CD4-positive, CD25-positive, alpha-beta regulatory T cell (primary cell): ENCODE data around the gene ACKR2. TPM values are rescaled to one million over a fixed set of nuclear protein-coding genes. Genes with fewer than 3 reads are reported as not detected.

Experiments used
- ATAC-seq, 2 donors: fragments of 150-1000 bp; cut with Tn5 transposase; one replicate each; pipeline ENCODE4 v1.10.0; 2021; ENCODE audit warnings: low read depth in 2 of 2, moderate number of reproducible peaks in 2 of 2, moderate library complexity in 1 of 2
- DNase-seq, 3 donors: peaks; one replicate each; pipeline versions ENCODE4 v3.0.0 to v3.0.0-alpha.2; 2012 to 2022; ENCODE audit warnings: mixed read lengths in 1 of 3
- H3K27ac ChIP-seq: one replicate; pipeline ENCODE4 v1.7.0; 2013; ENCODE audit warnings: mild to moderate bottlenecking, low read length; ENCODE audit not compliant: insufficient read depth, poor library complexity, severe bottlenecking
- H3K27me3 ChIP-seq: one replicate; pipeline ENCODE4 v1.7.0; 2013; ENCODE audit warnings: low read length; ENCODE audit not compliant: control insufficient read depth, insufficient read depth
- H3K36me3 ChIP-seq: one replicate; pipeline ENCODE4 v1.7.0; 2013; ENCODE audit warnings: mild to moderate bottlenecking, low read length, moderate library complexity; ENCODE audit not compliant: control insufficient read depth, insufficient read depth
- H3K4me1 ChIP-seq: 2 replicates; pipeline ENCODE4 v1.7.0; 2013; ENCODE audit warnings: mild to moderate bottlenecking, low read length; ENCODE audit not compliant: insufficient read depth, control insufficient read depth, poor library complexity, severe bottlenecking
- H3K4me3 ChIP-seq: one replicate; pipeline ENCODE4 v1.7.0; 2013; ENCODE audit warnings: low read depth, mild to moderate bottlenecking, low read length, moderate library complexity
- H3K9me3 ChIP-seq, 2 experiments: 1 replicate in 1 of 2; 2 replicates in 1 of 2; pipeline ENCODE4 v1.7.0; 2013; ENCODE audit warnings: low read length in 2 of 2, mild to moderate bottlenecking in 1 of 2, moderate library complexity in 1 of 2; ENCODE audit not compliant: control insufficient read depth in 2 of 2
- H3K27ac Mint-ChIP-seq, 3 donors: one replicate each; pipeline ENCODE4 v1.8.0; 2020 to 2022; ENCODE audit warnings: mild to moderate bottlenecking in 3 of 3, mixed read lengths in 3 of 3, moderate library complexity in 2 of 3
- H3K27me3 Mint-ChIP-seq: one replicate; pipeline ENCODE4 v1.8.0; 2022; ENCODE audit warnings: mild to moderate bottlenecking, mixed read lengths
- H3K36me3 Mint-ChIP-seq: one replicate; pipeline ENCODE4 v1.8.0; 2020; ENCODE audit warnings: mixed read lengths
- H3K4me1 Mint-ChIP-seq, 4 donors: one replicate each; pipeline ENCODE4 v1.8.0; 2020 to 2022; ENCODE audit warnings: mixed read lengths in 4 of 4, mild to moderate bottlenecking in 1 of 4
- H3K4me3 Mint-ChIP-seq, 4 donors: one replicate each; pipeline ENCODE4 v1.8.0; 2020 to 2022; ENCODE audit warnings: mild to moderate bottlenecking in 4 of 4, mixed read lengths in 4 of 4, moderate library complexity in 3 of 4
- H3K9me3 Mint-ChIP-seq, 7 donors: one replicate each; pipeline ENCODE4 v1.8.0; 2020 to 2022; ENCODE audit warnings: mixed read lengths in 7 of 7, mild to moderate bottlenecking in 3 of 7, moderate library complexity in 2 of 7
- polyA plus RNA-seq, 4 donors: library from polyadenylated mRNA; unstranded; fragments of 300-500 nt; fragmentation: Illumina TruSeq; gene quantifications; one replicate each; pipeline ENCODE4 v1.2.3, GENCODE V29; 2021
- total RNA-seq: library from RNA; stranded (reverse); gene quantifications from one replicate; pipeline ENCODE4 v1.2.3, GENCODE V29; 2022

The ACKR2 gene
- total and polyA plus RNA-seq, 5 donors from 2014 or later = 0.29 to 0.35 TPM; not detected in 3

GRCh38 chr3:42853739-42854302 is 44.6 kb downstream of the ACKR2 start:
- ATAC-seq (no peak), DNase-seq (no peak)
- no peak overlapping the region for H3K27ac ChIP-seq
- H3K9me3 Mint-ChIP-seq = peaks cover 0 to 2% (median 0%) of the 10 kb centered on the region in 7 donors
- H3K27me3 ChIP-seq = no peaks in the 10 kb centered on the region
- H3K36me3 ChIP-seq = no peaks in the 10 kb centered on the region
- peaks cover 5% of the 10 kb centered on the region for H3K36me3 Mint-ChIP-seq
- no peak overlapping the region for H3K4me3 Mint-ChIP-seq
- H3K9me3 ChIP-seq = no peaks in the 10 kb centered on the region
- H3K4me1 Mint-ChIP-seq = no peaks in the 10 kb centered on the region
- no peak overlapping the region for H3K27ac Mint-ChIP-seq
- peaks cover 23% of the 10 kb centered on the region for H3K27me3 Mint-ChIP-seq
- H3K4me3 ChIP-seq = no peak overlapping the region
- H3K4me1 ChIP-seq = no peaks in the 10 kb centered on the region

GRCh38 chr3:42855219-42855546 is 45.9 kb downstream of the ACKR2 start:
- Histone ChIP-seq H3K27me3 (no peaks in the 10 kb centered on the region), H3K4me3 (no peak overlapping the region), H3K9me3 (no peaks in the 10 kb centered on the region), H3K4me1 (no peaks in the 10 kb centered on the region), H3K36me3 (no peaks in the 10 kb centered on the region), H3K27ac (no peak overlapping the region)
- Mint-ChIP-seq H3K27me3 (peaks cover 32% of the 10 kb centered on the region), H3K27ac (no peak overlapping the region), H3K4me3 (no peak overlapping the region), H3K36me3 (peaks cover 5% of the 10 kb centered on the region), H3K4me1 (no peaks in the 10 kb centered on the region), H3K9me3 (peaks cover 0 to 2% (median 0%) of the 10 kb centered on the region in 7 donors)
- ATAC-seq (no peak), DNase-seq (no peak)

- Histone ChIP-seq H3K4me3 (no peak overlapping the region), H3K4me1 (no peaks in the 10 kb centered on the region), H3K27ac (no peak overlapping the region), H3K27me3 (no peaks in the 10 kb centered on the region), H3K36me3 (no peaks in the 10 kb centered on the region), H3K9me3 (no peaks in the 10 kb centered on the region)
- ATAC-seq (no peak), DNase-seq (no peak)
- Mint-ChIP-seq H3K4me3 (no peak overlapping the region), H3K36me3 (peaks cover 5% of the 10 kb centered on the region), H3K4me1 (no peaks in the 10 kb centered on the region), H3K9me3 (peaks cover 0 to 2% (median 0%) of the 10 kb centered on the region in 7 donors), H3K27me3 (peaks cover 37% of the 10 kb centered on the region), H3K27ac (no peak overlapping the region)
Observed at GRCh38 chr3:42855547-42856380, 46.5 kb downstream of the ACKR2 start.

GRCh38 chr3:42856544-42856943 is 47.3 kb downstream of the ACKR2 start:
- Mint-ChIP-seq H3K36me3 (peaks cover 5% of the 10 kb centered on the region), H3K27me3 (peaks cover 43% of the 10 kb centered on the region), H3K27ac (no peak overlapping the region), H3K4me1 (no peaks in the 10 kb centered on the region), H3K9me3 (peaks cover 0 to 3% (median 0%) of the 10 kb centered on the region in 7 donors), H3K4me3 (no peak overlapping the region)
- Histone ChIP-seq H3K4me3 (no peak overlapping the region), H3K36me3 (no peaks in the 10 kb centered on the region), H3K4me1 (no peaks in the 10 kb centered on the region), H3K27me3 (no peaks in the 10 kb centered on the region), H3K27ac (no peak overlapping the region), H3K9me3 (no peaks in the 10 kb centered on the region)
- DNase-seq (no peak), ATAC-seq (no peak)

- no peaks in the 10 kb centered on the region for H3K36me3 Mint-ChIP-seq
- H3K27ac Mint-ChIP-seq = no peak overlapping the region
- Histone ChIP-seq H3K36me3 (no peaks in the 10 kb centered on the region), H3K27me3 (no peaks in the 10 kb centered on the region), H3K4me1 (no peaks in the 10 kb centered on the region), H3K4me3 (no peak overlapping the region), H3K27ac (no peak overlapping the region), H3K9me3 (no peaks in the 10 kb centered on the region)
- ATAC-seq (no peak), DNase-seq (no peak)
- H3K4me1 Mint-ChIP-seq = no peaks in the 10 kb centered on the region
- no peak overlapping the region for H3K4me3 Mint-ChIP-seq
- H3K9me3 Mint-ChIP-seq = peaks cover 0 to 3% (median 0%) of the 10 kb centered on the region in 7 donors
- H3K27me3 Mint-ChIP-seq = peaks cover 34% of the 10 kb centered on the region
Observed at GRCh38 chr3:42864321-42864950, 55.2 kb downstream of the ACKR2 start.

- H3K9me3 ChIP-seq = no peaks in the 10 kb centered on the region
- no peak overlapping the region for H3K27ac ChIP-seq
- no peaks in the 10 kb centered on the region for H3K36me3 Mint-ChIP-seq
- no peak overlapping the region for H3K4me3 ChIP-seq
- no peak overlapping the region for H3K27ac Mint-ChIP-seq
- ATAC-seq (no peak), DNase-seq (no peak)
- no peak overlapping the region for H3K4me3 Mint-ChIP-seq
- H3K27me3 Mint-ChIP-seq = peaks cover 26% of the 10 kb centered on the region
- no peaks in the 10 kb centered on the region for H3K36me3 ChIP-seq
- H3K27me3 ChIP-seq = no peaks in the 10 kb centered on the region
- H3K4me1 ChIP-seq = no peaks in the 10 kb centered on the region
- peaks cover 0 to 3% (median 0%) of the 10 kb centered on the region in 7 donors for H3K9me3 Mint-ChIP-seq
- H3K4me1 Mint-ChIP-seq = no peaks in the 10 kb centered on the region
Observed at GRCh38 chr3:42865256-42865655, 56.0 kb downstream of the ACKR2 start.

DNA sequence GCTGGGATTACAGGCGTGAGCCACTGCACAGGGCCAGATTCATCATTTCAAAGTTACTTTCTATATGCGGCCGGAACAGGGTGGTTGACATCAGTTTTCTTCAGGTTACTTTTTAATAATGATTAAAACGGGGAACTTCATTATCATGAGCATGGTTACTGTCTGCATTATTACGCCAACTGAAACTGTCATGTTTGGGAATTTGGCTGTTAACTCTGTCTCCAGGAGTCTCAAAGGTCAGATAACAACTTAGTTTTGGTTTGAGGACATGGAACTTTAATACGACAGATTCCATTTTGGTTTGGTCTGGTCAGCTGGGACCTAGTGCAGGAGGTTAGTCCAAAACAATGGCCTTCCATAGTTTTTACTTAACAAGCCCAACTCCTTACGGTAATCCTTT is 57.9 kb downstream of the ACKR2 start:
- Mint-ChIP-seq H3K27me3 (peaks cover 15% of the 10 kb centered on the region), H3K36me3 (no peaks in the 10 kb centered on the region), H3K27ac (peak overlapping the region in 1 of 3 donors; percentile 42), H3K9me3 (peaks cover 0 to 2% (median 0%) of the 10 kb centered on the region in 7 donors), H3K4me3 (no peak overlapping the region), H3K4me1 (no peaks in the 10 kb centered on the region)
- H3K27ac ChIP-seq = no peak overlapping the region
- no peak overlapping the region for H3K4me3 ChIP-seq
- no peaks in the 10 kb centered on the region for H3K9me3 ChIP-seq
- no peaks in the 10 kb centered on the region for H3K4me1 ChIP-seq
- no peaks in the 10 kb centered on the region for H3K27me3 ChIP-seq
- H3K36me3 ChIP-seq = no peaks in the 10 kb centered on the region
- ATAC-seq = no peak
- no peak for DNase-seq
